Karpas-422 (cell line): Measurements from ENCODE around the gene REEP6. TPM values are rescaled to one million over a fixed set of nuclear protein-coding genes. Genes with fewer than 3 reads are reported as not detected.
A peak's percentile ranks its signal among the peaks of the same experiment; 100 is the strongest.
"Not testable (repeated sequence)": the region's sequence is repeated elsewhere in the genome, so short reads cannot be mapped to it uniquely, and the experiment has no call there.

Source experiments
- DNase-seq: peaks from one replicate; pipeline ENCODE4 v3.0.0-alpha.2; 2015
- H2AFZ ChIP-seq: fragments of 200-600 bp; sonication (generic); 2 replicates; pipeline ENCODE4 v1.6.1; 2014; ENCODE audit warnings: antibody characterized with exemption, low read length, mixed read lengths
- H3K27ac ChIP-seq: fragments of 200-600 bp; sonication (generic); 2 replicates; pipeline ENCODE4 v1.5.1; 2014; ENCODE audit warnings: mild to moderate bottlenecking, low read length, moderate library complexity
- H3K27me3 ChIP-seq: fragments of 200-600 bp; sonication (generic); 2 replicates; pipeline ENCODE4 v1.6.1; 2014; ENCODE audit warnings: low read length, mixed read lengths
- H3K36me3 ChIP-seq: fragments of 200-600 bp; sonication (generic); 2 replicates; pipeline ENCODE4 v1.6.1; 2014; ENCODE audit warnings: low read length, mixed read lengths; ENCODE audit not compliant: insufficient read depth
- H3K4me1 ChIP-seq: fragments of 200-600 bp; sonication (generic); 2 replicates; pipeline ENCODE4 v1.6.1; 2014; ENCODE audit warnings: mild to moderate bottlenecking, low read length, mixed read lengths
- H3K4me2 ChIP-seq: fragments of 200-600 bp; sonication (generic); 2 replicates; pipeline ENCODE4 v1.6.1; 2014; ENCODE audit warnings: low read length, low read depth, mild to moderate bottlenecking; ENCODE audit not compliant: poor library complexity, severe bottlenecking
- H3K4me3 ChIP-seq: fragments of 200-600 bp; sonication (generic); 2 replicates; pipeline ENCODE4 v1.5.1; 2014; ENCODE audit warnings: mild to moderate bottlenecking, antibody characterized with exemption, low read length, mixed read lengths
- H3K79me2 ChIP-seq: fragments of 200-600 bp; sonication (generic); 2 replicates; pipeline ENCODE4 v1.6.1; 2014; ENCODE audit warnings: mild to moderate bottlenecking, low read length, mixed read lengths
- H3K9ac ChIP-seq: fragments of 200-600 bp; sonication (generic); 2 replicates; pipeline ENCODE4 v1.6.0; 2014; ENCODE audit warnings: low read length
- H3K9me2 ChIP-seq: fragments of 200-600 bp; sonication (generic), shearing (Covaris generic); replicated peaks from 2 replicates; pipeline ENCODE4 v1.6.0; 2014; ENCODE audit warnings: mild to moderate bottlenecking, low read length, moderate library complexity; ENCODE audit not compliant: insufficient read depth
- H3K9me3 ChIP-seq: fragments of 300-700, 200-600 bp; sonication (generic); 2 replicates; pipeline ENCODE4 v1.6.1; 2014; ENCODE audit warnings: low read length, mixed read lengths
- H4K20me1 ChIP-seq: fragments of 200-600 bp; sonication (generic); 2 replicates; pipeline ENCODE4 v1.6.1; 2014; ENCODE audit warnings: mild to moderate bottlenecking, antibody characterized with exemption, low read length, low read depth; ENCODE audit not compliant: insufficient read depth
- total RNA-seq: library from RNA; depleted of rRNA; stranded (reverse); fragments of >200 nt; shearing (Covaris generic); gene quantifications from 2 replicates; pipeline ENCODE4 v1.2.3, GENCODE V29; 2014; ENCODE audit warnings: low replicate concordance

Gene REEP6
- total RNA-seq, 1 experiment from 2014 or later, result 1.5 TPM

DNA sequence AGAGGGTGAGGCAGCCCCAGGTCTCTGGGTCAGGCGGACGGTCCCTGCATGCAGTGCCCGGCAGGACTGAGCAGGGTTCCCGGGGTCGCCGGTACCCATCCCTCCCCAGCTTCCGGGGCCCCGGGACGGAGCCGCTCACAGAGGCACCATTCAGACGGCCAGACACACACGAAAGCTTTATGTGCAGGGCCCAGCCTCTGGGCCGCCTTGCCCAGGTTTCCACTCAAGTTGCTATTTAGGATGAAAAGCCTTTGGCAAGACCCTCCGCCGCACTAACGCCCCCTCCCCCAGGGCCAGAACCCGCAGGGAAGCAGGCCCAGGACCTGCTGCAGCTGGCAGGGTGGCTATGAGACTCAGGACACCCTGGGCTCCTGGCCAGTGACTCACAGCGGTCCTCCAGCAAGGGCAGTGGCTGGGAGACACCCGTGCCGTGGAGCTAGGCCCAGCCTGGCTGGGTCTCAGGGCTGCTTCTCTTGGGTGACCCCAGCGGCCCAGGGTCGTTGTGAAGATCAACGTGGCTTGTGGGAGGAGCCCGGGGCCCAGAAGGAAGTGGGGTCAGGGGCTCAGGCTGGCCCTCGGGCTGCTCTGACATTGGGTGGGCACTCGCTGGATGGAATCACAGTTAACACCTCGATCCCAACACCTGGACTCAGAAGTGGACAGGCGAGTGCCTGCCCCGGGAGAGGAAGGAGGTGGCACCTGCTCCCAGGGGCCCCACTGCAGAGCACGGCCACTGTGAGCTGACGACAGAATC is 16.8 kb upstream of the REEP6 start:
- peaks cover 15% of the 10 kb centered on the region for H3K79me2 ChIP-seq
- H3K9me2 ChIP-seq, result no peaks in the 10 kb centered on the region
- H3K4me1 ChIP-seq, result peaks cover 25% of the 10 kb centered on the region
- DNase-seq, result no peak
- no peak overlapping the region for H3K9ac ChIP-seq
- no peak overlapping the region for H3K4me3 ChIP-seq
- H3K4me2 ChIP-seq, result no peak overlapping the region
- H3K27me3 ChIP-seq, result no peaks in the 10 kb centered on the region
- peaks cover 56% of the 10 kb centered on the region; the same call in 1 of the 2 replicates for H4K20me1 ChIP-seq
- peaks cover 4% of the 10 kb centered on the region; the same call in 1 of the 2 replicates for H3K36me3 ChIP-seq
- no peaks in the 10 kb centered on the region for H3K9me3 ChIP-seq
- H3K27ac ChIP-seq, result no peak overlapping the region
- no peak overlapping the region for H2AFZ ChIP-seq

- peak; percentile 36 for DNase-seq
- Histone ChIP-seq H3K4me3 (no peak overlapping the region), H3K9me2 (no peaks in the 10 kb centered on the region), H3K79me2 (peaks cover 15% of the 10 kb centered on the region), H3K9me3 (no peaks in the 10 kb centered on the region), H3K4me1 (peaks cover 28% of the 10 kb centered on the region), H2AFZ (no peak overlapping the region), H3K27me3 (no peaks in the 10 kb centered on the region), H3K27ac (no peak overlapping the region), H3K36me3 (peaks cover 4% of the 10 kb centered on the region; the same call in 1 of the 2 replicates), H4K20me1 (peaks cover 54% of the 10 kb centered on the region; the same call in 1 of the 2 replicates), H3K9ac (no peak overlapping the region), H3K4me2 (no peak overlapping the region)
Measured at GRCh38 chr19:1474765-1475351, 16.1 kb upstream of the REEP6 start.

DNA sequence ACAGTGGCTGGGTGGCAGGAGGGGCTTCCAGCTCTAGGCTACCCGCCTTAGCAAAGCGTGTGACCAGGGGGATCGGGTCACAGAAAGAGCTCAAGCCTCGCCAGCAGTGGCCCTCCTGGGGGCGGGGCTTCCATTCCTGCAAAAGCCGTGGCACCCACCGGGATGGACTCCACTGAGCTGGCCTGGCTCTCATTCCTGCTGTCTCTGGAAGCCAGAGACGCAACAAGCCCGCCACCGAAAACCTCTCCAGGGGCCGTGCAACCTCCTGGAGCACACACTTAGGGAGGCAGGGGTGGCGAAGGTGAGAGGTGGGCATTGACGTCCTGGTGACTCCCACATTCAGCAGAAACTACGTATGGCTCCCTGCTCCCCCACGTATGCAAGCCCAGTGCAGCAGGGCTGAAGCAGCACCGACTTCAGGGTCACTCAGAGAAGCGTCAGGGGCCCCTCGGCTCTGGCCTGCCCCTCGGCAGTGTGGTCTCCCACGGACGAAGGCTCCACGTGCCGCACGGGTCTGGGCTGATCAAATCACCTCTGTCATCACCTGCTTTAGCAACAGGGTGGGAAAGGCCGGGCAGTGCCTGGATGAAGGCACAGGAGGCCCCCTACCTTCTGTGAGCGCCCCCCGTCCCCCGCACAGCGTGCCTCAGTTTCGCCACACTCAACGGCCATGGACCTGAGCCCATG is 15.1 kb upstream of the REEP6 start:
- Histone ChIP-seq H2AFZ (no peak overlapping the region), H3K4me2 (no peak overlapping the region), H3K4me1 (peaks cover 22% of the 10 kb centered on the region), H3K36me3 (peaks cover 4% of the 10 kb centered on the region; the same call in 1 of the 2 replicates), H3K27ac (no peak overlapping the region), H3K27me3 (no peaks in the 10 kb centered on the region), H4K20me1 (peaks cover 46% of the 10 kb centered on the region; the same call in 1 of the 2 replicates), H3K4me3 (no peak overlapping the region), H3K9me2 (no peaks in the 10 kb centered on the region), H3K9me3 (no peaks in the 10 kb centered on the region), H3K79me2 (peaks cover 15% of the 10 kb centered on the region), H3K9ac (no peak overlapping the region)
- DNase-seq, result peak; percentile 39

GRCh38 chr19:1477056-1477455 is 13.9 kb upstream of the REEP6 start:
- not testable (repeated sequence) for H3K4me2 ChIP-seq, H3K36me3 ChIP-seq, H3K9me2 ChIP-seq, H3K4me3 ChIP-seq, H3K9me3 ChIP-seq, H3K27ac ChIP-seq, H2AFZ ChIP-seq, H3K9ac ChIP-seq, H3K27me3 ChIP-seq
- peak; percentile 37 for DNase-seq
- H3K4me1 ChIP-seq, result peaks cover 15% of the 10 kb centered on the region
- H4K20me1 ChIP-seq, result peaks cover 34% of the 10 kb centered on the region; the same call in 1 of the 2 replicates
- H3K79me2 ChIP-seq, result peaks cover 15% of the 10 kb centered on the region

DNA sequence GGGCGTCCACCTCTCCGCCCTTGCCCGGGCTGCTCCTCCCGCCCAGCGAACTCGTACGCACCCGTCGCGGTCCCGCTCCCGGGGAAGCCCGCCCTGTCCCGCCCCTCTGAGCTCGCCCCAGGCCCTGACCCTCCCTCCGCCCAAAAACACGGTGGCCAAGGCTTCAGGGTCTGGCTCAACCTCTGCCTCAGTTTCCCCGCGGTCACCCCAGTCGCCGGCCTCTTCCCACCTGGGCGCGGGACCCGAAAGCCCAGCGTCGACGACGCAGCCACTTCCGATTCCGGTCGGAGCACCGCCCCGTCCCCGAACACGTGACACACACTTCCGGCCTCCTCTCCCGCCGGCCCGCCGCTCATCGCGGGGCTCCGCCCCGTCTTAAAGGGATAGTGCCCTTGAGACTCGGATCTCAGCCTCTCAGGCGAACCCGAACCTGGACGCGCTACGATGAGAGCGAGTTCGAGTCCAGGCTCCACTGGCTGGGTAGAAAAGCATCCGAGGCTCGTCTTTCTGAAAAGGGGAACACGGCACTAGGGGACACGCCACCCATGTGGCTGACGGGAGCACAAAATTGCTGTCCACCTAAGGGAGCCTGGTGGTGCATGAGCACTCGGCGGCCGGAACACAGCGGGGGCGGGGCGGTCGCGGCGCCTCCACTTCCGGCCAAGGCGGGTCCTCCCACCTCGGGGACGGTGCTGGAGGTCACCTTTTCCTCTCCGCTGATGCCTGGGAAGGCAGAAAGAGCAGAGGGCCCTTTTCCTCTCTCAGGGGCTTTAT is 11.9 kb upstream of the REEP6 start, which contains the start of gene C19orf25:
TSS of gene C19orf25 (minus strand) at position 282 of the 774 bp plus-strand sequence. CDS start 312 bp downstream, outside the sequence.
- Histone ChIP-seq H3K27ac (peak within 1 kb of the TSS; percentile 57), H4K20me1 (peaks cover 17% of the 10 kb centered on the region; the same call in 1 of the 2 replicates), H3K9me3 (no peaks in the 10 kb centered on the region), H3K4me1 (peaks cover 15% of the 10 kb centered on the region), H3K27me3 (no peaks in the 10 kb centered on the region), H3K4me2 (peak within 1 kb of the TSS; percentile 79), H3K36me3 (peaks cover 4% of the 10 kb centered on the region; the same call in 1 of the 2 replicates), H3K9me2 (no peaks in the 10 kb centered on the region), H3K79me2 (peaks cover 15% of the 10 kb centered on the region), H2AFZ (peak within 1 kb of the TSS; percentile 62), H3K4me3 (peak within 1 kb of the TSS; percentile 80), H3K9ac (peak within 1 kb of the TSS; percentile 92)
- DNase-seq, result peak; percentile 98

DNA sequence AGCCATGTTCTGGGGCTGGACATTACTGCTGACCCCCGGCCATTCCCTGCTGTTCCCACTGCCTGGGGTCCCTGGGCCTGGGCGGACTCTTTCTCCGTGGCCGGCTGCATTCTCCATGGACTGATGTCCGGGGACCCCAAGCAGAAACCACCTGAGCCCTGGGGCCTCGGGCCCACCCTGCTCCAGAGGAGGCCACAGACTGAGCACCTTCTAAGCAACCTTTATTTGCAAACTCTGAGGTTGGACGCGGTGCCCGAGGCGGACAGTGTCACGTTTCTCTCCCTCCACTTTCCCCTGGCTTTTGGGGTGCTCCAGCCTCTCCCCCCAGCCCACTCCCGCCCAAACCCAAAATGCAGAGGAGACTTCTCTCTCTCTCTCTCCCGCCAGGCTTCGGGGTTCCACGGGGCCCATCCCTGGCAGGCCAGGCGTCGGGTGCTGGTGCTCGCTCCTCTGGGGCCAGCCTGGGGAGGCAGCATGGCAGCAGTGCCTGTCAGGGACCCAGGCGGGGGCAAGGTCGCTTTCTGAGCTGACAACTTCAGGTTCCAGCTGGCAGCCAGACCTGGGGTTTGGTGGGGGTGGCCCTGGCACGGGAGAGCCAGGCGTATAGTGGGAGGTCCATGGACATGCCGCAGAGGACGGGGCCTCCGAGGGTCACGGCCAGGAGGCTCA is 9.6 kb upstream of the REEP6 start:
- Histone ChIP-seq H3K27me3 (no peaks in the 10 kb centered on the region), H2AFZ (no peak overlapping the region), H3K9ac (no peak overlapping the region), H3K9me2 (no peaks in the 10 kb centered on the region), H3K36me3 (peaks cover 4% of the 10 kb centered on the region; the same call in 1 of the 2 replicates), H3K4me3 (no peak overlapping the region), H3K9me3 (no peaks in the 10 kb centered on the region), H3K79me2 (peaks cover 15% of the 10 kb centered on the region), H4K20me1 (peaks cover 8% of the 10 kb centered on the region; the same call in 1 of the 2 replicates), H3K27ac (no peak overlapping the region), H3K4me2 (no peak overlapping the region), H3K4me1 (peaks cover 15% of the 10 kb centered on the region)
- DNase-seq, result peak; percentile 38

- peaks cover 15% of the 10 kb centered on the region for H3K4me1 ChIP-seq
- peaks cover 4% of the 10 kb centered on the region; the same call in 1 of the 2 replicates for H4K20me1 ChIP-seq
- DNase-seq, result no peak
- H3K36me3 ChIP-seq, result peaks cover 4% of the 10 kb centered on the region; the same call in 1 of the 2 replicates
- H3K27me3 ChIP-seq, result no peaks in the 10 kb centered on the region
- H2AFZ ChIP-seq, result no peak overlapping the region
- H3K9me2 ChIP-seq, result no peaks in the 10 kb centered on the region
- H3K27ac ChIP-seq, result no peak overlapping the region
- H3K9me3 ChIP-seq, result no peaks in the 10 kb centered on the region
- no peak overlapping the region for H3K9ac ChIP-seq
- no peak overlapping the region for H3K4me2 ChIP-seq
- no peak overlapping the region for H3K4me3 ChIP-seq
- peaks cover 15% of the 10 kb centered on the region for H3K79me2 ChIP-seq
Measured at GRCh38 chr19:1481893-1482360, 9.1 kb upstream of the REEP6 start.
